RWPE1 (cell line): ENCODE results near the gene HSPBP1.

Experiments
- CTCF ChIA-PET: fragments of 350-600 bp; sonication (Branson Sonifier 250); formaldehyde crosslinking; extraction: SDS; loops from one replicate; lab custom pipeline; 2021; lab: Yijun Ruan, JAX
- POLR2A ChIA-PET: fragments of 400-600 bp; formaldehyde crosslinking; extraction: SDS; loops from one replicate; lab custom pipeline; 2020; ENCODE audit warnings: antibody characterized with exemption; ENCODE audit not compliant: low non-redundant PET; lab: Yijun Ruan, JAX
- DNase-seq: peaks from one replicate; pipeline ENCODE4 v3.0.0; 2012; ENCODE audit warnings: low spot score
- H3K27ac ChIP-seq: fragments of 450-650 bp; 2 replicates; pipeline ENCODE4 v1.5.1; 2017
- TF ChIP-seq, protein P1 (sequence below): fragments of 450-650 bp; conservative IDR thresholded peaks from 2 replicates; pipeline ENCODE4 v1.5.1; 2017; ENCODE audit warnings: low read depth, mild to moderate bottlenecking

HSPBP1 gene

DNA sequence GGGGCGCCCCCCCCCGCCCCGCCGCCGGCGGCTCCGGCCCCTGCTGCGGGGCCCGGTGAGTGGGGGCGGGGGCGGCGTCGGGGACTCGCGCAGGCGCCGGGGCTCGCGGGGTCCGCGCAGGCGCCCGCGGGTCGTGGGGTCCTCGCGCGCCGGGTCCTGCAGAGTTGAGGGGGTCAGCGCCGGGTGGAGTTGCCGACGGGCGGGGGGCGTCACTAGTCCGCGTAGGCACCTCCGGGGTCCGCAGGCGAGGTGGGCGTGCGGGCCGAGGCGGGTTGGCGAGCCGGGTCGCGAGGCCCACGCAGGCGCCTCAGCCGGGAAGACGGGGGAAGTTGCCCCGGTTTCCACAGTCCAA lies 21.5 kb downstream of the HSPBP1 start:
- CTCF ChIA-PET = no interaction called here
- TF ChIP-seq, protein P1, sequence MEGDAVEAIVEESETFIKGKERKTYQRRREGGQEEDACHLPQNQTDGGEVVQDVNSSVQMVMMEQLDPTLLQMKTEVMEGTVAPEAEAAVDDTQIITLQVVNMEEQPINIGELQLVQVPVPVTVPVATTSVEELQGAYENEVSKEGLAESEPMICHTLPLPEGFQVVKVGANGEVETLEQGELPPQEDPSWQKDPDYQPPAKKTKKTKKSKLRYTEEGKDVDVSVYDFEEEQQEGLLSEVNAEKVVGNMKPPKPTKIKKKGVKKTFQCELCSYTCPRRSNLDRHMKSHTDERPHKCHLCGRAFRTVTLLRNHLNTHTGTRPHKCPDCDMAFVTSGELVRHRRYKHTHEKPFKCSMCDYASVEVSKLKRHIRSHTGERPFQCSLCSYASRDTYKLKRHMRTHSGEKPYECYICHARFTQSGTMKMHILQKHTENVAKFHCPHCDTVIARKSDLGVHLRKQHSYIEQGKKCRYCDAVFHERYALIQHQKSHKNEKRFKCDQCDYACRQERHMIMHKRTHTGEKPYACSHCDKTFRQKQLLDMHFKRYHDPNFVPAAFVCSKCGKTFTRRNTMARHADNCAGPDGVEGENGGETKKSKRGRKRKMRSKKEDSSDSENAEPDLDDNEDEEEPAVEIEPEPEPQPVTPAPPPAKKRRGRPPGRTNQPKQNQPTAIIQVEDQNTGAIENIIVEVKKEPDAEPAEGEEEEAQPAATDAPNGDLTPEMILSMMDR = no peak
- DNase-seq = no peak
- peak overlapping the region; percentile 99 for H3K27ac ChIP-seq
- POLR2A ChIA-PET = interaction anchor here (1.0 to 1.3 kb wide), 2 partner anchors 10 to 42 kb away, joined by 3 to 5 read pairs; no protein-coding TSS in a partner anchor

DNA sequence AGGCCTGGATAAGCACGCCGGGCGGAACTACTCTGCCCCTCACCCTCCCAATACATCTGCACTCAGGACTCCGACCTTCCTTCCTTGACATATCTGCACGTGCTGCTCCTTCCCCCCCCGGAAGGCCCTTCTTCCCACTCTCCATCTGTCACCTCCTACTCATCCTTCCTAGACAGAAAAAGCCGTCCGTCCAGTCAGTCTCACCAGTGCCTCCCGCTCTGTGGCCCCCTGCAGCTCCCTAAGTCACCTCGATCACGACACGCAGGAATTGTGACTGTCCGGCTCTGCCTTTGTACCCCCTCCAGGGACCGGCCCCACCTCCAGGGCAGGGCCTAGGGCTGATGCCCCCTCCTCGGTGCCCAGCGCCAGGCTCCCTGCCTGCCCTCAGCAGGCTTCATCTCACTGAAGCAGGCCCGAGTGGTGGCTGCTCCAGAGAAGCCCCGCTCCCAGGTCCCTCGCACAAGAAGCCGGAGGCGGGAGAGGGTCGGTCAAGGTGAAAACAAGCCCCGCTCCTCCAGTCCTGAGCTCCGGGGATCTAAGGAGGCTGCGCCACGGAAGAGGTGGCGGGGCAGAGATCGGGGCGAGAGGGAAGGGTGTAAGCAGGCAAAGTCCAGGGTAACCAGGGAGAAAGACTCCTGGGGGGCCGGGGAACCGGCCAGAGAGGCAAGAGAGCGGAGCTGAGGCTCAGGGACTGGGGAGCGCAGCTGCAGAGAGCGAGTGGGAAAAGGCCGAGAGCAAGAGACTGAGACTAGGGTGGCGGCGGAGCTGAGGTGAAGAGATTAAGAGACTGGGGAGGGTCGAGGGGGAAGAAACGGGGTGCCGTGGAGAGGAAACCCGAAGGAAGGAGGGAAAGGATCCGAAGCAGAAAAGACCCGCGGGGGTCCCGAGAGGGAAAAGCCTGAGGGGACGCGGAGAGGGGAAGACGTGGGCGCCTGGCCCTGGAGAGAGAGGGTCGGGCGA lies 22.2 kb downstream of the HSPBP1 start:
- peak overlapping the region; percentile 99 for H3K27ac ChIP-seq
- peak; percentile 50 for DNase-seq
- ChIA-PET POLR2A (interaction anchor here (0.6 kb wide), 1 partner anchor 14 kb away, joined by 3 read pairs; no protein-coding TSS in a partner anchor), CTCF (interaction anchor here (0.7 to 0.9 kb wide), 2 partner anchors 94 to 126 kb away, joined by 3 read pairs; partner anchors contain the start of gene TMEM238)
- TF ChIP-seq, protein P1 = no peak

DNA sequence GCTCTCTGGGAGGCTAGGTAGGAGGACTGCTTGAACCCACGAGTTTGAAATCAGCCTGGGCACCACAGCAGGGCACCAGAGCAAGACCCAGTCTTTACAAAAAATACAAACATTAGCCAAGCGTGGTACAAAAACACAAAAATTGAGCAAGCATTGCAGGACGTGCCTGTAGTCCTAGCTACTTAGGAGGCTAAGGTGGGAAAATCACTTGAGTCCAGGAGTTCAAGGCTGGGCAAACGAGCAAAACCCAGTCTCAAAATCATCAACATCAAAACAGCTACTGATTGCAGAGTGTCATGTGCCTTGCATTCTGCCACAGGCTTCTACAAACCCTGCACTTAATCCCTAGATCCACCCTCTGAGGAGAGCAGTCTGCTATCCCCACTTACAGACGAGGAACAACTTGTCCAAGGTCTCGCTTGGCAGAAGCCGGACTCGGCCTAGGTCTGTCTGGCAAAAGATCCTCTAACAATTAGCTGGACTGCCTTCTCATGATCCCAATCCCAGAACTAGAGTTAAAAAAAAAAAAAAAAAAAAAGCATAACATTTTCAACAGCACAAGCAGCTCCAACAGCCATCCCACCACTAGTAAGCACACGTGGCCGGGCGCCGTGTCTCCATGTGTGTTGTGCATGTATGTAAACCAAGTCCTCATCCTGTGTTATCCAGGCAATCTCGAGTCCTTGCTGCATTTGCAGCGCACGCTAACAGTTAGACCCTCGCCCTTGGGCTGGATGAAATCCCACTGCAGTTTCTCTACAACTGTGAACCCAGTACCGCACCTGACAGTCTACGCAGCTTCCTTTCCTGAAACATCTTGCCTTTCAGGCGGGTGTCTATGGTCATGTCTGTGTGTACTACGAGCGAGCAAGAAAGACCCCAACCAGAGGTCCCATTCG lies 23.1 kb downstream of the HSPBP1 start:
- peak overlapping the region; percentile 99 for H3K27ac ChIP-seq
- TF ChIP-seq, protein P1 = no peak
- ChIA-PET CTCF (interaction anchor here (0.7 to 0.9 kb wide), 2 partner anchors 95 to 127 kb away, joined by 3 read pairs; partner anchors contain the start of gene TMEM238), POLR2A (interaction anchor here (0.6 kb wide), 1 partner anchor 13 kb away, joined by 3 read pairs; no protein-coding TSS in a partner anchor)
- DNase-seq = no peak

DNA sequence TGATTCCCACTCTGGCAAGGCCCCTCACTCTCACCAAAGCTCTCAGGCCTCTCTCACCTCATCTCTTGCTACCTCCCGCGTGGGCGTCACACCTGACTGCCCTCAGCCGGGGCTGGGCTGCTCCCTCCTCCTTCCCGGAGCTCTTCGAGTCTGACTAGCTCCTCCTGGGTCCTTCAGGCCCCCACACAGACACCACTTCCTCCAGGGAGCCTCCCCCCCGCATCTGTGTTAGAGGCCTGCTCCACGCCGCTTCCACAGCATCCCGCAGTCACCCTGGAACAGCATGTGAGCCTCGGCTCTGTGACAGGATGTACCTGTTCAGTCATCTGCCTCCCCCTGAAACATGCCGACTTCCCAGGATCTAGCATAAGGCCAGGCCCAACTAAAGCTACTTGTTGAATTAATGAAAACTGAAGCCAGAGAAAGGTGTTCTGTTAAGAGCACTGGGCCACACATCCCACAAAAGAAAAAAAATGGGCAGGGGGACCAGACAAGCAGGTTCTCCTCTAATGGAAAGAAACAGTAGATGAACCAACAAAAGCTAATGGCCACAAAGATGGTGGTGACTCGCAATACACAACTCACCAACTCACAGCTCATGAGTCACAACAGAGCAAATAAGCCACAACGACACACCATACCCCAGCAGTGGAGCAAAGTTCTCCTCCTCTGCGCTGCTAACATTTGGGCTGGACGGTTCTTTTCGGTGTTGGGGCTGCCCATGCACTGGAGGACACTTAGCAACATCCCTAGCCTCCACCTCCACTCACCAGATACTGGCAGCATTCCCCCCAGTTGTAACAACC lies 24.1 kb downstream of the HSPBP1 start:
- TF ChIP-seq, protein P1 = no peak
- peak overlapping the region; percentile 99 for H3K27ac ChIP-seq
- DNase-seq = no peak
- POLR2A ChIA-PET = interaction anchor here (0.8 kb wide), 1 partner anchor 24 kb away, joined by 3 read pairs; the partner anchor contains the start of gene HSPBP1
- CTCF ChIA-PET = no interaction called here

DNA sequence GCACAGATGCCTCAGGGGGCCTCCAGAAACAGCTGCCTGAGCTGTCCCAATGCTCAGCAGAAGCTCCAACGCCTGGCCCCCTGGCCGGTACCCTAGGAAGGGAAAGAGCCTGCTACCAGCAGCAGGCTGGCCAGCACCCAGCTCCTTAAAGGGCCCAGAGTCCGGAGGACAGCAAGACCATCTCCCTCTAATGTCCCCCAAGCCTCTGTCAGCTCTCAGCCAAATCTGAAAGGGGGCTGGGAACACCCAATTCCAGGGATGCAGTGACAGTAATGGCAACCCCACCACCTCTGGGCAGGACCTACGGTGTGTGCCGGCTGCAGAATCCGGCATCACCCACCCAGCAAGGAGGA lies 25.3 kb downstream of the HSPBP1 start:
- CTCF ChIA-PET = interaction anchor here (0.7 to 1.0 kb wide), 2 partner anchors 28 to 94 kb away, joined by 3 to 4 read pairs; no protein-coding TSS in a partner anchor
- no peak for DNase-seq
- POLR2A ChIA-PET = no interaction called here
- peak overlapping the region; percentile 99 for H3K27ac ChIP-seq
- TF ChIP-seq, protein P1 = no peak
